HepG2 (cell line): ENCODE measurements around the gene TFEB. TPM values are rescaled to one million over a fixed set of nuclear protein-coding genes. Genes with fewer than 3 reads are reported as not detected.

Experiments
- GPN1 ChIP-seq: sonication (generic); formaldehyde crosslinking; IDR thresholded peaks from 2 replicates; pipeline ENCODE4 v1.5.1; 2020; ENCODE audit warnings: missing genetic modification reagents, borderline replicate concordance
- KAT7 ChIP-seq: IDR thresholded peaks from 2 replicates; pipeline ENCODE4 v1.6.1; 2018; ENCODE audit warnings: borderline replicate concordance, missing compliant biosample characterization
- PCBP1 ChIP-seq: fragments of 200-400 bp; formaldehyde crosslinking; IDR thresholded peaks from 2 replicates; pipeline ENCODE4 v1.6.1; 2017; ENCODE audit warnings: mild to moderate bottlenecking, low read depth, low read length, borderline replicate concordance
- POGZ ChIP-seq: sonication (generic); formaldehyde crosslinking; IDR thresholded peaks from 2 replicates; pipeline ENCODE4 v1.4.0; 2020; ENCODE audit warnings: mild to moderate bottlenecking, missing genetic modification reagents
- PREB ChIP-seq: sonication (generic); formaldehyde crosslinking; IDR thresholded peaks from 2 replicates; pipeline ENCODE4 v1.4.0; 2020; ENCODE audit warnings: missing genetic modification reagents
- REPIN1 ChIP-seq: sonication (generic); formaldehyde crosslinking; IDR thresholded peaks from 2 replicates; pipeline ENCODE4 v1.8.0; 2022; ENCODE audit warnings: missing genetic modification reagents, low read depth, mild to moderate bottlenecking, borderline replicate concordance
- RFX5 ChIP-seq: IDR thresholded peaks from 2 replicates; pipeline ENCODE4 v1.6.1; 2011; ENCODE audit warnings: low read depth, low read length, improper control_type of control experiment
- RFXAP ChIP-seq: sonication (generic); formaldehyde crosslinking; IDR thresholded peaks from 2 replicates; pipeline ENCODE4 v1.4.0; 2020; ENCODE audit warnings: missing genetic modification reagents, borderline replicate concordance
- SIX4 ChIP-seq: sonication (generic); formaldehyde crosslinking; IDR thresholded peaks from 2 replicates; pipeline ENCODE4 v1.4.0; 2020; ENCODE audit warnings: missing genetic modification reagents
- SMYD3 ChIP-seq: sonication (generic); formaldehyde crosslinking; IDR thresholded peaks from 2 replicates; pipeline ENCODE4 v1.8.1; 2023; ENCODE audit warnings: mild to moderate bottlenecking, missing genetic modification reagents
- SNAPC5 ChIP-seq: sonication (generic); formaldehyde crosslinking; IDR thresholded peaks from 2 replicates; pipeline ENCODE4 v1.8.1; 2023; ENCODE audit warnings: mild to moderate bottlenecking, missing genetic modification reagents, borderline replicate concordance
- TBX3 ChIP-seq: fragments of 450-650 bp; IDR thresholded peaks from 2 replicates; pipeline ENCODE4 v1.6.1; 2017; ENCODE audit warnings: antibody characterized with exemption, mild to moderate bottlenecking, inconsistent platforms, borderline replicate concordance
- TMF1 ChIP-seq: sonication (generic); formaldehyde crosslinking; IDR thresholded peaks from 2 replicates; pipeline ENCODE4 v1.8.1; 2022; ENCODE audit warnings: low read depth, missing genetic modification reagents
- TOE1 ChIP-seq: sonication (generic); formaldehyde crosslinking; IDR thresholded peaks from 2 replicates; pipeline ENCODE4 v1.4.0; 2020; ENCODE audit warnings: mild to moderate bottlenecking, missing genetic modification reagents
- WIZ ChIP-seq: sonication (generic); formaldehyde crosslinking; IDR thresholded peaks from 2 replicates; pipeline ENCODE4 v1.5.1; 2020; ENCODE audit warnings: mild to moderate bottlenecking, missing genetic modification reagents
- ZBTB4 ChIP-seq: sonication (generic); formaldehyde crosslinking; IDR thresholded peaks from 2 replicates; pipeline ENCODE4 v1.4.0; 2020; ENCODE audit warnings: missing genetic modification reagents, mild to moderate bottlenecking, borderline replicate concordance
- ZEB1 ChIP-seq: IDR thresholded peaks from 2 replicates; pipeline ENCODE4 v1.6.1; 2012; ENCODE audit warnings: mild to moderate bottlenecking, low read depth, inconsistent platforms; ENCODE audit not compliant: insufficient replicate concordance
- ZFP37 ChIP-seq: sonication (generic); formaldehyde crosslinking; IDR thresholded peaks from 2 replicates; pipeline ENCODE4 v1.4.0; 2020; ENCODE audit warnings: missing genetic modification reagents, borderline replicate concordance
- ZNF260 ChIP-seq: sonication (generic); formaldehyde crosslinking; IDR thresholded peaks from 2 replicates; pipeline ENCODE4 v1.4.0; 2020; ENCODE audit warnings: missing genetic modification reagents, low read depth, mild to moderate bottlenecking, borderline replicate concordance
- ZNF275 ChIP-seq: sonication (generic); formaldehyde crosslinking; IDR thresholded peaks from 2 replicates; pipeline ENCODE4 v1.8.0; 2022; ENCODE audit warnings: missing genetic modification reagents, mild to moderate bottlenecking, inconsistent platforms, borderline replicate concordance
- ZNF331 ChIP-seq: sonication (generic); formaldehyde crosslinking; IDR thresholded peaks from 2 replicates; pipeline ENCODE4 v1.4.0; 2020; ENCODE audit warnings: missing genetic modification reagents
- ZNF550 ChIP-seq: sonication (generic); formaldehyde crosslinking; IDR thresholded peaks from 2 replicates; pipeline ENCODE4 v1.4.0; 2020; ENCODE audit warnings: mild to moderate bottlenecking, missing genetic modification reagents, borderline replicate concordance
- ZNF607 ChIP-seq: sonication (generic); formaldehyde crosslinking; IDR thresholded peaks from 2 replicates; pipeline ENCODE4 v1.5.1; 2020; ENCODE audit warnings: missing genetic modification reagents, mild to moderate bottlenecking, borderline replicate concordance
- ZNF652 ChIP-seq: IDR thresholded peaks from 2 replicates; pipeline ENCODE4 v1.6.1; 2016; ENCODE audit warnings: low read depth, borderline replicate concordance
- polyA plus RNA-seq, 8 experiments: library from polyadenylated mRNA; depleted of rRNA in 3 of 8; stranded (reverse) in 7 of 8; unstranded in 1 of 8; fragments of >200 nt; fragmentation: Illumina TruSeq in 4 of 8; extraction: Trizol in 4 of 8; gene quantifications; 2 replicates each; pipeline versions ENCODE4 v1.2.1 to v1.2.3, GENCODE V29; 2011 to 2016; ENCODE audit warnings: low read depth in 4 of 8, missing spikeins in 1 of 8, mixed read lengths in 1 of 8; ENCODE audit not compliant: insufficient read depth in 1 of 8
- total RNA-seq, 5 experiments: library from RNA; depleted of rRNA; stranded (reverse); fragments of >200 nt; fragmentation: Illumina TruSeq; extraction: Trizol; gene quantifications; 2 replicates each; pipeline ENCODE4 v1.2.3, GENCODE V29; 2016; ENCODE audit warnings: low read depth in 1 of 5

Gene TFEB
- total and polyA plus RNA-seq, 2 of the 13 experiments (the other 11 are each of a cell fraction or from before 2014, with no cell fraction given), result 13.3 to 18.7 TPM

GRCh38 chr6:41741625-41742490 lies 6.5 kb upstream of the TFEB start (continued):
- TF ChIP-seq ZBTB4 (CRISPR knock-in tag), result no peak
- TF ChIP-seq GPN1 (CRISPR knock-in tag), result no peak
- no peak for TF ChIP-seq TBX3
- TF ChIP-seq SIX4, result 0 out of 2 replicates have a peak, but pooled peaks have one; percentile 11
- no peak for TF ChIP-seq KAT7
- peak; percentile 43; the same call in 1 of the 2 replicates for TF ChIP-seq REPIN1
- peak; percentile 94 for TF ChIP-seq ZEB1
- TF ChIP-seq TMF1 (CRISPR knock-in tag), result peak; percentile 49; the same call in 1 of the 2 replicates
- no peak for TF ChIP-seq ZNF607 (CRISPR knock-in tag)
- no peak for TF ChIP-seq PCBP1
- 0 out of 2 replicates have a peak, but pooled peaks have one; percentile 23 for TF ChIP-seq SNAPC5 (CRISPR knock-in tag)
- TF ChIP-seq ZNF550 (CRISPR knock-in tag), result no peak
- TF ChIP-seq ZFP37 (CRISPR knock-in tag), result no peak
- TF ChIP-seq RFX5, result no peak
- no peak for TF ChIP-seq RFXAP (CRISPR knock-in tag)
- no peak for TF ChIP-seq ZNF275 (CRISPR knock-in tag)
- TF ChIP-seq TOE1 (CRISPR knock-in tag), result no peak
- TF ChIP-seq ZNF652 (CRISPR knock-in tag), result no peak
- TF ChIP-seq POGZ (CRISPR knock-in tag), result no peak
- no peak; the same call in 1 of the 2 replicates for TF ChIP-seq WIZ (CRISPR knock-in tag)
- no peak for TF ChIP-seq ZNF260 (CRISPR knock-in tag)
- no peak for TF ChIP-seq PREB (CRISPR knock-in tag)
- TF ChIP-seq SMYD3 (CRISPR knock-in tag), result 0 out of 2 replicates have a peak, but pooled peaks have one; percentile 45
- peak; percentile 70 for TF ChIP-seq ZNF331 (CRISPR knock-in tag)
